Ureter (tissue), 1 donor: ENCODE data around the gene DUSP12. TPM values are rescaled to one million over a fixed set of nuclear protein-coding genes. Genes with fewer than 3 reads are reported as not detected.

Source experiments
- total RNA-seq: library from RNA; stranded (reverse); gene quantifications from one replicate; pipeline ENCODE4 v1.2.4, GENCODE V29; 2023
- donor health status: DM: yes; HTN: yes; CAD: no.

The DUSP12 gene
- total RNA-seq, 1 donor from 2014 or later, result 21.9 TPM

Other genes starting within 250 kb of the DUSP12 start
- 18.5 TPM for gene FCGR2A, start 244.3 kb upstream of the DUSP12 start, total RNA-seq
- 2.9 TPM for gene HSPA6, start 225.2 kb upstream of the DUSP12 start, total RNA-seq
- 6.8 TPM for gene FCGR3A, start 200.0 kb upstream of the DUSP12 start, total RNA-seq
- 1.6 TPM for gene FCGR3B, start 118.6 kb upstream of the DUSP12 start, total RNA-seq
- 11.6 TPM for gene FCGR2B, start 86.6 kb upstream of the DUSP12 start, total RNA-seq
- gene FCRLA, start 42.6 kb upstream of the DUSP12 start, total RNA-seq, result 0.75 TPM
- 3.9 TPM for gene FCRLB, start 28.2 kb upstream of the DUSP12 start, total RNA-seq
- gene ATF6, start 16.5 kb downstream of the DUSP12 start, total RNA-seq, result 39.4 TPM